ENCODE data around the gene COQ7.
A peak's percentile ranks its signal among the peaks of the same experiment; 100 is the strongest.

Gene COQ7

DNA sequence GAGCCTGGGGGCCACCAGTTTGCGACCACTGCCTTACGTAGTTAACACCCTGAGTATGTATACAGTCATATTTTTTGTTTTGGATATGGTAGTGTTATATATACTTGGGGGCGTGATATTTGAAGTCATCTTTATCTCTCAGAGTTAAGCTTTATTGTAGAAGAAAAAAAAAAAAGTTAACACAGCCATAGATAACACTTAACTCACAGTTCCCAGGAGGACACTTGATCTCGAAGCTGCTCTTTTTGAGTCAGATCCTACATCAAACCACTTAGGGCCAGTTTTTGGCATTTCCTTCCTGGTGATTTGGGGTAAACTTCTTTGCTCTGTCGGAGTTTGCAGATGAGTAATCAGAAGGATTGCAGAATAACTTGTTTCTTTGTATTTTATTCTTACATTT is 52.1 kb downstream of the COQ7 start:
- no peak for TF ChIP-seq Cebpa-rat (IDR thresholded peaks at IDR 0.05)
- Histone ChIP-seq H3K27me3 (peaks cover 6% of the 10 kb centered on the region; the same call in 1 of the 2 replicates), H3K9ac (no peak overlapping the region; the same call in 1 of the 2 replicates), H3K9me3 (peaks cover 5% of the 10 kb centered on the region), H3K4me2 (peak overlapping the region; percentile 70), H3K27ac (peak overlapping the region; percentile 52; the same call in 1 of the 2 replicates), H3K4me3 (no peak overlapping the region), H4K20me1 (no peaks in the 10 kb centered on the region), H3K36me3 (no peaks in the 10 kb centered on the region), H3K4me1 (peaks cover 47% of the 10 kb centered on the region)

DNA sequence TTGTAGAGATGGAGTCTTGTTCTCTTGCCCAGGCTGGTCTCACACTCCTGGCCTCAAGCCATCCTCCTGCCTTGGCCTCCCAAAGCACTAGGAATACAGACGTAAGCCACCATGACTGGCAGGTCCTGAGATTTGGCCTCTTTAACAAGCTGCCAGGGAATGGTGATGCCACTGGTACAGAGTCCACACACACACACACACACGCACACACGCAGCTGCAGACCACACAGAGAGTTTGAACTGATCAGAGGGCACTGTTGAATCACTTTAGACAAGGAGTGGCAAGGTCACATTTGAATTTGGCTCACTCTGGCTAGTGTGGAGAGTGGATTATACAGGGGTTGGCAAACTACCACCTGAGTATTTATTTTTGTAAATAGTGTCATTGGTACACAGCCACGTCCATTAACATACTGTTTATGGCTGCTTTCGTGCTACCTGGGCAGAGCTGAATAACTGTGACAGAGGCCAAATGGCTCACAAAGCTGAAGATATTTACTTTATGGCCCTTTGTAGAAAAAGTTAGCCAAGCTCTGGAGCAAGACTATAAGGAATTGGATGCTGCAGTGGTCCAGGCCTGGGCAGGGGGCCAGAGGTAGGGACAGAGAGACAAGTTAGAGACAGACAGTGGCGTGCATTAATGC is 56.2 kb downstream of the COQ7 start:
- Histone ChIP-seq H3K27me3 (no peaks in the 10 kb centered on the region), H3K36me3 (no peaks in the 10 kb centered on the region), H3K4me1 (peaks cover 31% of the 10 kb centered on the region), H3K9ac (no peak overlapping the region), H3K27ac (no peak overlapping the region), H3K9me3 (peaks cover 27% of the 10 kb centered on the region), H3K4me2 (no peak overlapping the region), H4K20me1 (no peaks in the 10 kb centered on the region), H3K4me3 (no peak overlapping the region)
- TF ChIP-seq Cebpa-rat (IDR thresholded peaks at IDR 0.05), result no peak

DNA sequence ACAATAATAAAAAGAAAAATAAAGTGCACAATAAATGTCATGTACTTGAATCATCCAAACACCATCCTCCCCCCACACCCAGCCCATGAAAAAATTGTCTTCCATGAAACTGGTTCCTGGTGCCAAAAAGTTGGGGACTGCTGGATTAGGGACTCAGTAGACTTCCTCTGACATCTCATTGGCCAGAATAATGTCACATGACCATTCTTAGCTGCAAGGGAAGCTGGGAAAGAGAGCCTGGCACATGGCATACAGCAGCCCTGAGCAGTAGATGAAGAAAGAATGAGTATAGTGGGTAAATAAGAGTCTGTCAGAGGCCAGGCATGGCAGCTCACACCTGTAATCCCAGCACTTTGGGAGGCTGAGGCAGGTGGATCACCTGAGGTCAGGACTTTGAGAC is 58.9 kb downstream of the COQ7 start:
- Histone ChIP-seq H3K27me3 (no peaks in the 10 kb centered on the region), H3K4me3 (no peak overlapping the region), H3K27ac (no peak overlapping the region), H3K4me1 (peaks cover 41% of the 10 kb centered on the region), H3K9ac (no peak overlapping the region), H3K9me3 (peaks cover 27% of the 10 kb centered on the region), H3K4me2 (no peak overlapping the region), H3K36me3 (no peaks in the 10 kb centered on the region), H4K20me1 (no peaks in the 10 kb centered on the region)
- no peak for TF ChIP-seq Cebpa-rat (IDR thresholded peaks at IDR 0.05)

DNA sequence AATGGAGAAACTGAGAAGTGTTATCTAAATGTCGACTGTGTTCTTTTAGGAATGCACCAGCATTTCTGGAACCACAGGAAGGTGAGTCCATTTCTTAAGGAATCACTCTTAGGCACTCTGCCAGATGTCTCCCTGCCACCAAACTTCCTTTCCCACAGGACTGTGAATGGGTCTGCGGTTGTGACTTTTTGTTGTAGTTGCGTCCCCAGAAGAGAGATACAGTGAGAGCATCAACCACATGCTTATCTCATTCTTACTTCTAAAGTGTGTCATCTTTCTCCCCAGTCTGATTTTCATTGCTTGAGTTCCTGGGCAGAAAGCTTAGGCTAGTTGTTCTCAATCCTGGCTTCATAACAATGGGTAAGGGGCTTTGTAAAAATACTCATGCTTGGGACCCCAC is 59.8 kb downstream of the COQ7 start:
- Histone ChIP-seq H3K4me3 (no peak overlapping the region), H3K27ac (no peak overlapping the region), H4K20me1 (no peaks in the 10 kb centered on the region), H3K4me1 (peaks cover 50% of the 10 kb centered on the region), H3K36me3 (no peaks in the 10 kb centered on the region), H3K27me3 (no peaks in the 10 kb centered on the region), H3K9me3 (peaks cover 27% of the 10 kb centered on the region), H3K9ac (no peak overlapping the region), H3K4me2 (peak overlapping the region; percentile 66; the same call in 1 of the 2 replicates)
- no peak for TF ChIP-seq Cebpa-rat (IDR thresholded peaks at IDR 0.05)

DNA sequence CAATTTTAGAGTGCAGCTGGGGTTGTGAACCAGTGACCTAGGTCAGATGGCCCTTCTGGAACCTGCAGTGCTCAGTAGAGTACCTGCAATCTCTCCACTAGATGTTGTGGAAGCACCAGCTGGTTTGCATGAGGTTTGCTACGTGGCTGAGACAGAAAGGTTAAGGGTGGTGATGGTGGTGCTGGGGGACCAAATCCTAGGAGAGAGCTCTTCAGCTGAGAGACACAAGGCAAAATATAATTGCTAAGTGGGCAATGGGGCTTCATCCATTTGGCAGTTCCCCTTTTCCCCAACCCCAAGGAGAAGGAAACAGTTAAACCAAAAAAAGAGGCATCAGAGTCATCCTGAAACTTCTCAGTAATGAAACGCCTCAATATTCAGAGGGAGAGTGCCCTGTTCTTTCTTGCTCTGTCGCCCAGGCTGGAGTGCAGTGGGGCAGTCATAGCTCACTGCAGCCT is 60.3 kb downstream of the COQ7 start:
- peak overlapping the region; percentile 66 for H3K4me2 ChIP-seq
- peaks cover 27% of the 10 kb centered on the region for H3K9me3 ChIP-seq
- TF ChIP-seq Cebpa-rat (IDR thresholded peaks at IDR 0.05), result no peak
- no peak overlapping the region for H3K9ac ChIP-seq
- no peaks in the 10 kb centered on the region for H4K20me1 ChIP-seq
- no peak overlapping the region for H3K4me3 ChIP-seq
- H3K36me3 ChIP-seq, result no peaks in the 10 kb centered on the region
- H3K27me3 ChIP-seq, result no peaks in the 10 kb centered on the region
- H3K4me1 ChIP-seq, result peaks cover 55% of the 10 kb centered on the region
- no peak overlapping the region for H3K27ac ChIP-seq

DNA sequence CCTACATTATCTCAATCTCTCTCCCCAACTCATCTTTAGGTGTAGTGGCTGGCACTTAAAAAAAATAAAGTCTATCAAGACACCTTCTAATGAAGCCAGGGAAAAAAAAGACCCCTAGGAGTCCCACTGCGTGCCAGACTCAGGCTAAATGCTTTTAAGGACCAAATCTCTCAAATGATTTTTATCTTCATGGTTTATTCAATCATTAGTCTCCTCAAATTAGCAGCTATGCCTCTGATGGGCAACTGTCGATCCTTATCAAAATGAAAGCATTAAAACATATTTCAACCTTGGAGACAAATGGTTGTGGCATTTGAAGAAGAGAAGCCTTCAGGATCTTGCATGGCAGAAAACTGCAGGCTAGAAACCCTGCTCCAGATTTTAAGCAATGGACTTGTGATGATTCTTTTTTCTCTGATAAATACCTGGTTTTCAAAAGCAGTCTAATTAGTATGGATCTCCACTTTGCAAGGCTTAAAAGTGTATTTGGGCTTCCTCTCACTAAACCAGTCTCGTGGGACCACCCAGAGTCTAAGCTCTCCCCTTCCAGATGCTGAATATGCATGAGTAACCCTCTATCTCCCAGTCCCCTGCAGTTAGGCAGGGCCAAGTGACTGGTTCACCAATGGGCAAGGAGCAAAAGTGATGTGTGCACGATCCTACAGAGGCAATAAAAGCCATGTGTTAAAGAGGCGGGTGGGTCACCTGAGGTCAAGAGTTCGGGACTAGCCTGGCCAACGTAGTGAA is 61.2 kb downstream of the COQ7 start:
- Histone ChIP-seq H3K4me1 (peaks cover 59% of the 10 kb centered on the region), H3K36me3 (no peaks in the 10 kb centered on the region), H3K9me3 (peaks cover 27% of the 10 kb centered on the region), H3K4me3 (no peak overlapping the region), H3K9ac (no peak overlapping the region), H3K4me2 (peak overlapping the region; percentile 66), H4K20me1 (no peaks in the 10 kb centered on the region), H3K27ac (no peak overlapping the region), H3K27me3 (no peaks in the 10 kb centered on the region)
- no peak for TF ChIP-seq Cebpa-rat (IDR thresholded peaks at IDR 0.05)
